GM12878 (cell line): Measurements from ENCODE around the gene ZMYM3. TPM values are rescaled to one million over a fixed set of nuclear protein-coding genes. Genes with fewer than 3 reads are reported as not detected.

Source experiments
- ATAC-seq: fragments of 200-7000 bp; cut with Tn5 transposase; 3 replicates; pipeline ENCODE4 v1.9.1; 2020; ENCODE audit warnings: mild to moderate bottlenecking, moderate library complexity
- BruUV-seq: library from RNA; stranded (reverse); fragments of 400-500 nt; replicated peaks from 2 replicates; lab custom pipeline; 2021; lab: Mats Ljungman, UMichigan
- CTCF ChIA-PET: fragments of 300-600 bp; sonication (Branson Sonifier 250); formaldehyde crosslinking; extraction: SDS; loops from one replicate; lab custom pipeline; 2021; ENCODE audit warnings: inconsistent platforms; lab: Yijun Ruan, JAX
- POLR2A ChIA-PET: fragments of 350-600 bp; formaldehyde crosslinking; extraction: SDS; loops from one replicate; lab custom pipeline; 2021; ENCODE audit warnings: inconsistent platforms; lab: Charles Lee
- RAD21 ChIA-PET: fragments of 300-600 bp; sonication (Branson Sonifier 250); formaldehyde crosslinking; loops from one replicate; lab custom pipeline; 2023; ENCODE audit warnings: antibody characterized with exemption; ENCODE audit not compliant: unreplicated experiment; lab: Charles Lee
- SMC1A ChIA-PET: fragments of 300-600 bp; sonication (Branson Sonifier 250); formaldehyde crosslinking; loops from one replicate; lab custom pipeline; 2023; ENCODE audit not compliant: unreplicated experiment, uncharacterized antibody; lab: Charles Lee
- DNase-seq: peaks from one replicate; pipeline ENCODE4 v3.0.0-alpha.2; 2011; ENCODE audit warnings: low read depth, low spot score
- FAIRE-seq: peaks from 3 replicates; lab custom pipeline; 2011; peaks lifted over from hg19 to GRCh38; lab: Jason Lieb, UNC
- H2AFZ ChIP-seq: 2 replicates; pipeline ENCODE4 v1.6.0; 2011; ENCODE audit warnings: low read depth, low read length, control low read depth; ENCODE audit not compliant: control insufficient read depth
- H3K27ac ChIP-seq: 2 replicates; pipeline ENCODE4 v1.5.1; 2011; ENCODE audit warnings: control low read depth; ENCODE audit not compliant: control insufficient read depth, insufficient read depth
- H3K27me3 ChIP-seq, 2 experiments: replicated peaks in 1 of 2; 2 replicates each; pipeline versions ENCODE4 v1.6.0 to v1.6.1; 2011; ENCODE audit warnings: low read length in 1 of 2; ENCODE audit not compliant: control insufficient read depth in 2 of 2, insufficient read depth in 2 of 2
- H3K36me3 ChIP-seq, 2 experiments: 2 replicates each; pipeline ENCODE4 v1.5.1; 2011; ENCODE audit warnings: low read length in 1 of 2; ENCODE audit not compliant: control insufficient read depth in 2 of 2, insufficient read depth in 2 of 2
- H3K4me1 ChIP-seq: 2 replicates; pipeline ENCODE4 v1.6.1; 2011; ENCODE audit warnings: mild to moderate bottlenecking, low read length, moderate library complexity, mixed read lengths; ENCODE audit not compliant: control insufficient read depth, insufficient read depth
- H3K4me2 ChIP-seq: 2 replicates; pipeline ENCODE4 v1.6.0; 2011; ENCODE audit warnings: control low read depth; ENCODE audit not compliant: control insufficient read depth, insufficient read depth
- H3K4me3 ChIP-seq: fragments of 200-600 bp; sonication (generic); 2 replicates; pipeline ENCODE4 v1.5.1; 2016
- H3K79me2 ChIP-seq: 2 replicates; pipeline ENCODE4 v1.6.0; 2011; ENCODE audit warnings: low read length; ENCODE audit not compliant: control insufficient read depth, insufficient read depth
- H3K9ac ChIP-seq: 2 replicates; pipeline ENCODE4 v1.8.0; 2011; ENCODE audit warnings: low read length, control low read depth, mixed read lengths; ENCODE audit not compliant: control insufficient read depth, insufficient read depth
- H3K9me3 ChIP-seq: replicated peaks from 3 replicates; pipeline ENCODE4 v1.5.1; 2011; ENCODE audit warnings: mild to moderate bottlenecking, low read length; ENCODE audit not compliant: control insufficient read depth, insufficient read depth
- H4K20me1 ChIP-seq: 2 replicates; pipeline ENCODE4 v1.6.0; 2011; ENCODE audit not compliant: control insufficient read depth, insufficient read depth
- BCLAF1 ChIP-seq: fragments of 450-650 bp; IDR thresholded peaks from 2 replicates; pipeline ENCODE4 v1.6.1; 2017; ENCODE audit warnings: antibody characterized with exemption, mild to moderate bottlenecking, moderate library complexity
- BHLHE40 ChIP-seq, 2 experiments: fragments of 450-650 bp in 1 of 2; IDR thresholded peaks; 2 replicates each; pipeline ENCODE4 v1.6.1; 2011 to 2017; ENCODE audit warnings: low read depth in 2 of 2, borderline replicate concordance in 1 of 2, improper control_type of control experiment in 1 of 2, low read length in 1 of 2, mild to moderate bottlenecking in 1 of 2
- BMI1 ChIP-seq: fragments of 450-650 bp; IDR thresholded peaks from 2 replicates; pipeline ENCODE4 v1.6.1; 2016; ENCODE audit warnings: mild to moderate bottlenecking, moderate library complexity, borderline replicate concordance
- E2F4 ChIP-seq: IDR thresholded peaks from 2 replicates; pipeline ENCODE4 v1.6.1; 2012; ENCODE audit warnings: low read depth, low read length, improper control_type of control experiment
- HDAC6 ChIP-seq: fragments of 200-600 bp; sonication (generic); IDR thresholded peaks from one replicate; pipeline ENCODE4 v1.8.0; 2017; ENCODE audit warnings: antibody characterized with exemption; ENCODE audit not compliant: unreplicated experiment
- NBN ChIP-seq: fragments of 450-650 bp; IDR thresholded peaks from 2 replicates; pipeline ENCODE4 v1.6.1; 2016
- RUNX3 ChIP-seq: IDR thresholded peaks from 2 replicates; pipeline ENCODE4 v1.6.1; 2012; ENCODE audit warnings: low read length, inconsistent platforms
- SIX5 ChIP-seq: IDR thresholded peaks from 2 replicates; pipeline ENCODE4 v1.6.1; 2011; ENCODE audit warnings: mild to moderate bottlenecking, low read depth, low read length, moderate library complexity; ENCODE audit not compliant: severe bottlenecking
- SRF ChIP-seq, 2 experiments: IDR thresholded peaks; 2 replicates each; pipeline ENCODE4 v1.6.1; 2011; ENCODE audit warnings: low read depth in 2 of 2, low read length in 2 of 2, mild to moderate bottlenecking in 1 of 2, moderate library complexity in 1 of 2
- STAT3 ChIP-seq: IDR thresholded peaks from 2 replicates; pipeline ENCODE4 v1.6.1; 2011; ENCODE audit warnings: low read depth, low read length, improper control_type of control experiment
- ZBTB11 ChIP-seq: fragments of 450-650 bp; formaldehyde crosslinking; IDR thresholded peaks from 2 replicates; pipeline ENCODE4 v1.5.0; 2022; ENCODE audit warnings: mild to moderate bottlenecking, missing genetic modification characterization
- WGBS: methylation state at CpG from one replicate; pipeline ENCODE4 v1.1.6; 2016; ENCODE audit warnings: low lambda C conversion rate; ENCODE audit not compliant: insufficient replicate concordance, insufficient coverage; ENCODE audit errors: missing lambda C conversion rate; 5-methylcytosine and 5-hydroxymethylcytosine counted together
- in situ Hi-C: fragments of 300-500 bp; cut with MboI; formaldehyde crosslinking; loops from 9 replicates; pipeline ENCODE4 v1.14.3; 2018; ENCODE audit warnings: mixed read lengths
- intact Hi-C: fragments of 100-400 bp; cut with micrococcal nuclease; formaldehyde crosslinking; loops from one replicate; pipeline ENCODE4 v1.14.2; 2022; ENCODE audit not compliant: unreplicated experiment
- polyA plus RNA-seq, 11 experiments: library from polyadenylated mRNA; depleted of rRNA in 4 of 11; unstranded in 6 of 11; stranded (reverse) in 5 of 11; fragments of >200 nt; fragmentation: Nextera tagmentation in 4 of 11; fragmentation: Illumina TruSeq in 1 of 11; extraction: Ambion mirVana in 4 of 11; extraction: Trizol in 1 of 11; gene quantifications; 1 replicate in 1 of 11; 2 replicates in 10 of 11; pipeline versions ENCODE4 v1.2.1 to v1.2.3, GENCODE V29; 2011 to 2016; ENCODE audit warnings: inconsistent platforms in 2 of 11, missing spikeins in 2 of 11, low read depth in 1 of 11
- total RNA-seq, 4 experiments: library from RNA; depleted of rRNA in 3 of 4; stranded (reverse); fragments of >200 nt in 3 of 4; fragmentation: Illumina TruSeq in 1 of 4; extraction: Trizol in 1 of 4; gene quantifications; 2 replicates each; pipeline versions ENCODE4 v1.2.1 to v1.2.3, GENCODE V29; 2013 to 2021

ZMYM3 gene
- total and polyA plus RNA-seq, 10 of the 15 experiments (the other 5 are each of a cell fraction or from before 2014, with no cell fraction given), result 2.3 to 28.1 (median 12.3) TPM

- peak overlapping the region; percentile 37 for H3K9ac ChIP-seq
- no peak for ATAC-seq
- no peak for FAIRE-seq
These were observed 2.4 kb downstream of the ZMYM3 start for GRCh38 chrX:71251466-71251973.

More at GRCh38 chrX:71251466-71251973, 2.4 kb downstream of the ZMYM3 start:
- no peak overlapping the region for H3K27ac ChIP-seq
- H3K4me1 ChIP-seq, result peaks cover 6% of the 10 kb centered on the region; the same call in 1 of the 2 replicates
- H3K36me3 ChIP-seq, result peaks cover 2 to 5% of the 10 kb centered on the region in 2 experiments; a peak in 2 of 4 replicates
- H4K20me1 ChIP-seq, result no peaks in the 10 kb centered on the region
- SMC1A ChIA-PET, result interaction anchor here (0.7 to 1.0 kb wide), 2 partner anchors 53 to 124 kb away, joined by 3 read pairs; no protein-coding TSS in a partner anchor
- POLR2A ChIA-PET, result interaction anchor here (0.9 kb wide), 1 partner anchor 54 kb away, joined by 3 read pairs; no protein-coding TSS in a partner anchor
- CTCF ChIA-PET, result interaction anchor here (1.3 kb wide), 1 partner anchor 53 kb away, joined by 6 read pairs; no protein-coding TSS in a partner anchor
- in situ Hi-C loops (no loop called here), intact Hi-C loops (loop anchor here (5.0 kb wide), 1 partner anchor 69 kb away; no protein-coding TSS in a partner anchor)
- 21% methylated on average over 8 of the region's 8 CpGs for WGBS
- no peak overlapping the region for H2AFZ ChIP-seq
- H3K9me3 ChIP-seq, result no peaks in the 10 kb centered on the region
- H3K4me2 ChIP-seq, result peak overlapping the region; percentile 74
- RAD21 ChIA-PET, result interaction anchor here (0.7 kb wide), 1 partner anchor 53 kb away, joined by 3 read pairs; no protein-coding TSS in a partner anchor
- TF ChIP-seq STAT3 (no peak), NBN (no peak), SRF (IDR thresholded peaks at IDR 0.05; ENCODE audit: low read depth in 2 of 2, low read length in 2 of 2) (no peak), BCLAF1 (no peak), HDAC6 (no peak), E2F4 (no peak), SIX5 (no peak), BMI1 (no peak), BHLHE40 (IDR thresholded peaks at IDR 0.05; ENCODE audit: borderline replicate concordance in 1 of 2, low read depth in 2 of 2, low read length in 1 of 2) (peak; percentile 74 to 83; a peak in 3 of 4 replicates), RUNX3 (peak; percentile 34), ZBTB11 (CRISPR knock-in tag) (no peak)
- H3K4me3 ChIP-seq, result peak overlapping the region; percentile 21; the same call in 1 of the 2 replicates
- H3K79me2 ChIP-seq, result peaks cover 13% of the 10 kb centered on the region
- H3K27me3 ChIP-seq, result no peaks in the 10 kb centered on the region
- DNase-seq, result no peak
- no TSS peak for BruUV-seq
